Measurements from ENCODE around the gene ATAD5. TPM values are rescaled to one million over a fixed set of nuclear protein-coding genes. Genes with fewer than 3 reads are reported as not detected.

Gene ATAD5, protein sequence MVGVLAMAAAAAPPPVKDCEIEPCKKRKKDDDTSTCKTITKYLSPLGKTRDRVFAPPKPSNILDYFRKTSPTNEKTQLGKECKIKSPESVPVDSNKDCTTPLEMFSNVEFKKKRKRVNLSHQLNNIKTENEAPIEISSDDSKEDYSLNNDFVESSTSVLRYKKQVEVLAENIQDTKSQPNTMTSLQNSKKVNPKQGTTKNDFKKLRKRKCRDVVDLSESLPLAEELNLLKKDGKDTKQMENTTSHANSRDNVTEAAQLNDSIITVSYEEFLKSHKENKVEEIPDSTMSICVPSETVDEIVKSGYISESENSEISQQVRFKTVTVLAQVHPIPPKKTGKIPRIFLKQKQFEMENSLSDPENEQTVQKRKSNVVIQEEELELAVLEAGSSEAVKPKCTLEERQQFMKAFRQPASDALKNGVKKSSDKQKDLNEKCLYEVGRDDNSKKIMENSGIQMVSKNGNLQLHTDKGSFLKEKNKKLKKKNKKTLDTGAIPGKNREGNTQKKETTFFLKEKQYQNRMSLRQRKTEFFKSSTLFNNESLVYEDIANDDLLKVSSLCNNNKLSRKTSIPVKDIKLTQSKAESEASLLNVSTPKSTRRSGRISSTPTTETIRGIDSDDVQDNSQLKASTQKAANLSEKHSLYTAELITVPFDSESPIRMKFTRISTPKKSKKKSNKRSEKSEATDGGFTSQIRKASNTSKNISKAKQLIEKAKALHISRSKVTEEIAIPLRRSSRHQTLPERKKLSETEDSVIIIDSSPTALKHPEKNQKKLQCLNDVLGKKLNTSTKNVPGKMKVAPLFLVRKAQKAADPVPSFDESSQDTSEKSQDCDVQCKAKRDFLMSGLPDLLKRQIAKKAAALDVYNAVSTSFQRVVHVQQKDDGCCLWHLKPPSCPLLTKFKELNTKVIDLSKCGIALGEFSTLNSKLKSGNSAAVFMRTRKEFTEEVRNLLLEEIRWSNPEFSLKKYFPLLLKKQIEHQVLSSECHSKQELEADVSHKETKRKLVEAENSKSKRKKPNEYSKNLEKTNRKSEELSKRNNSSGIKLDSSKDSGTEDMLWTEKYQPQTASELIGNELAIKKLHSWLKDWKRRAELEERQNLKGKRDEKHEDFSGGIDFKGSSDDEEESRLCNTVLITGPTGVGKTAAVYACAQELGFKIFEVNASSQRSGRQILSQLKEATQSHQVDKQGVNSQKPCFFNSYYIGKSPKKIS (N-terminal part only)
- total RNA-seq (2022; extraction: Qiagen RNA extraction; ENCODE audit: low read depth), result 3.0 to 4.8 TPM (median 4.3 TPM) in 5 replicates

DNA sequence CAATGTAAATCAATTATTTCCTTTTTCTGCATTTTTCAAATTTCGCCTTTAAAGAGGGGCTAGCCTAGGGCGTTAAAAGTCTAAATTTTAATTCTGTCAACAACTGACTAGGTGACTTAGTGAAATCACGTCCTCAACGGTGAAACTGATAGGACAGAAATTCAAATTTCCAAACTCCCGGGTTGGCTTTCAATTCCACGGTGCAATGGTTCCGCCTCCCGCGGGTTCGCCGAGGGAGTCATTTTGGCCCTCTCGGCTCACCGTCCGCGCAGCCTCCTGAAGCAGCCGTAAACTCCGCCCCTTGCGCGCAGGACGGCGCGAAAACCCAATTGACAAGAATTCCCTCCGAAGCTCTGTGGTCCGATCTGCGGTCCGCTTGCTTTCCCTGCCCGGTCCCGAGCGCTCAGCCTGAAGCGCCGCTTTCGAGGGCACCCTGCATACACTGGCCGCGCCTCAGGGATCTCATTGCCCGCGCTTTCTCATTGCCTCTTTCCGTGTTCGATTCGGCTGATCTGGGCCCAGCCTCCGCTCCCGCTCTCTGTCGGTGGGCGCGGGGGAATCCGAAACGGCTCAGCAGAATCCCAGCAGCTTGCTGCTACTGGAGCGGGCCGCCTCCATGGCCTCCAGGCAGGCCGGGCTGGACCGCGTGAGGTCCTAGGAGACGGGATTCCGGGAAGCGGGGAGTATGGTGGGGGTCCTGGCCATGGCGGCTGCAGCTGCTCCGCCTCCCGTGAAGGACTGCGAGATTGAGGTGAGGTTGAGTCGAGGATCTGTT, at the start of gene ATAD5:
TSS of gene ATAD5 (plus strand) at position 304 of the 775 bp plus-strand sequence. CDS start at position 686, 382 bp downstream.

GRCh38 chr17:30824356-30825145, 7.2 kb upstream of the ATAD5 start, which contains the start of gene CRLF3:
Gene CRLF3, minus strand, starts transcription at chr17:30824692. Its CDS starts 41 bp downstream, at chr17:30824651.

DNA sequence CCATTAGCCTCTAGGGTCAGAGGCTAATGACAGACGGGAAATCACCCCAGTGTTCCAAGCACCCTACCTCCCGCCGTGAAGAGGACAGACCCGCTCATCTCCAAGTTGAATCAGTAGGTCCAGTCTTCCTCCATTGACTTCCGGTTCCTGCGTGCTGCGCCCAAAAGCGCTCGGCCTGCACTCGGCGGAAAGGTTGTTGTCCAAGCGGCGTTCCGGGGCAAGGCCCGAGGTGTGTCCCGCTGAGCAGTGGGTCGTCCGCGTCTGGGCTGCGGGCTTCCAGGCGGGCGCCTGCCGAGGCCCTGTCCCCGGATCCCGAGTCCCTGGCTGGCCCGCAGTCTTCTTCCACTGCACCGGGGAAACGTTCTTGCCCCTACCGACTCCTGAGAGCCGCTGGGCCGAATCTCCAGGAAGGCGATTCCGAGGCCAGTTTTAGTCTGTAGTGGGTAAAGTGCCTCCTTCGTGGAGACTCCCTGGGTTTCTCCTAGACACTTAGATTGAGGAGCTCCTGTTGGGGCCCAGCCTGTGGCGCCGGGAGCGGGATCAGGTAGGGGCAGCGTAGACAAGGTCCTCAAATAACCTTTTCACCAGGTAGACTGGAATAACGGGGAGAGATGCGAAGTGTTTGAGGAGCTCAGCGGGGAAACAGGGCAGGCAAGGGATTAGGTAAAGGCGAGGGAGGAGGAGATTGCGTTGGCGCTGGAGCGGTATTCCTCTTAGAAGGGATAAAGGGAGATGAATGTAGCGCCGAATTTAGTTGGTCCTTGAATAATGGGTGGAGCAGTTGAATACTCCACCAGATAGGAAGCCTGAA, 74.5 kb downstream of the ATAD5 start, which contains the start of gene TEFM:
TSS of gene TEFM (minus strand) at position 138 of the 811 bp plus-strand sequence. CDS start at position 98, 40 bp downstream.

DNA sequence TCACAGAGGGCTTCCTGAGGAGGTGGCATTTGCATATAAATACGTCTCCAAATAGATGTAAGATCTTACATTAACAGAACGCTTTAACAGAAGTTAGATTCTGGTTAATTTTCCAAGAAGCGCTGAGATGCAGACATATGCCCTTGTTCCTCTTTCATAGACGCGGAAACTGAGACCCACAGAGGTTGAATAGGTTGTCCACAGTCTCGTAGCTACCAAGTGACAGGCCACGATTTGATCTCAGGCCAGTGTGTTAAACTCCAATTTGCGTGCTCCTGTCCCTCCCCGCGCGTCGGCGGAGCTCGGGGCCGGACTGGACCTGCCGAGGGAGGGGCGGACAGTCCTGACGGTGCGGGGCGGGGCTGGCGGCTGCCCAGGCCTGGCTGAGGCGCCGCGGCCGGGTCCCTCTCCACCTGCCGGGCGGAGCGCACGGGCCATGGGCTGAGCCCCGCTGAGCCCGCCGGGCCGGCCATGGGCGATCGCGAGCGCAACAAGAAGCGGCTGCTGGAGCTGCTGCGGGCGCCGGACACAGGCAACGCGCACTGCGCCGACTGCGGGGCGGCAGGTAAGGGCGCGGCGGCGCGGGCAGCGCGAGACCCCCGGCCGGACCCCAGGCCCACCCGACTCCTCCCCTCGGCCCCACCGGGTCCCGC, 89.9 kb downstream of the ATAD5 start, which contains the start of gene ADAP2:
TSS of gene ADAP2 (plus strand) at position 402 of the 653 bp plus-strand sequence. CDS start at position 472, 70 bp downstream.

Other genes starting within 250 kb of the ATAD5 start
- 11.1 to 16.7 TPM (median 15.7 TPM) in 5 replicates for gene CRLF3, start 7.3 kb upstream of the ATAD5 start, total RNA-seq (2022; extraction: Qiagen RNA extraction; ENCODE audit: low read depth)
- 19.1 to 30.5 TPM (median 21.3 TPM) in 5 replicates for gene TEFM, start 74.3 kb downstream of the ATAD5 start, total RNA-seq (2022; extraction: Qiagen RNA extraction; ENCODE audit: low read depth)
- 2.6 to 3.7 TPM (median 3.2 TPM) in 5 replicates for gene ADAP2, start 90.0 kb downstream of the ATAD5 start, total RNA-seq (2022; extraction: Qiagen RNA extraction; ENCODE audit: low read depth)
- 22.6 to 26.1 TPM (median 24.5 TPM) in 5 replicates for gene RNF135, start 139.1 kb downstream of the ATAD5 start, total RNA-seq (2022; extraction: Qiagen RNA extraction; ENCODE audit: low read depth)

Measured in A549 treated with GW870086 at 1 μM for 4 hours (cell line).